Endothelial cell of umbilical vein (primary cell): ENCODE data around the gene DLGAP4. TPM values are rescaled to one million over a fixed set of nuclear protein-coding genes. Genes with fewer than 3 reads are reported as not detected.

Experiments used
- BruUV-seq: library from RNA; stranded (reverse); fragments of 400-500 nt; replicated peaks from 2 replicates; lab custom pipeline; 2021; lab: Mats Ljungman, UMichigan
- CTCF ChIA-PET: fragments of 300-600, 350-600 bp; sonication (Branson Sonifier 250); formaldehyde crosslinking; loops from one replicate; lab custom pipeline; 2021; ENCODE audit warnings: antibody characterized with exemption, inconsistent platforms; lab: Charles Lee
- POLR2A ChIA-PET: fragments of 300-600, 350-600 bp; sonication (Branson Sonifier 250); formaldehyde crosslinking; loops from one replicate; lab custom pipeline; 2021; ENCODE audit warnings: antibody characterized with exemption, inconsistent platforms; lab: Charles Lee
- DNase-seq: peaks from one replicate; pipeline ENCODE4 v3.0.0-alpha.2; 2011; ENCODE audit warnings: low read depth, low spot score
- FAIRE-seq: peaks from 2 replicates; lab custom pipeline; 2011; peaks lifted over from hg19 to GRCh38; lab: Jason Lieb, UNC
- H2AFZ ChIP-seq: 2 replicates; pipeline ENCODE4 v1.6.0; 2012; ENCODE audit warnings: low read depth, low read length, control low read depth, inconsistent platforms
- H3K27ac ChIP-seq: 2 replicates; pipeline ENCODE4 v1.5.1; 2011; ENCODE audit warnings: low read depth, mild to moderate bottlenecking, control low read depth, low read length, moderate library complexity; ENCODE audit not compliant: insufficient read depth
- H3K27me3 ChIP-seq, 2 experiments: 2 replicates each; pipeline versions ENCODE4 v1.6.0 to v1.6.1; 2011; ENCODE audit warnings: low read length in 2 of 2, mixed read lengths in 1 of 2; ENCODE audit not compliant: control insufficient read depth in 2 of 2, insufficient read depth in 2 of 2
- H3K36me3 ChIP-seq, 2 experiments: 2 replicates in 1 of 2; 3 replicates in 1 of 2; pipeline ENCODE4 v1.5.1; 2011; ENCODE audit warnings: low read length in 2 of 2, mild to moderate bottlenecking in 1 of 2, moderate library complexity in 1 of 2; ENCODE audit not compliant: control insufficient read depth in 2 of 2, insufficient read depth in 2 of 2; ENCODE audit errors: extremely low read depth in 1 of 2
- H3K4me1 ChIP-seq: 3 replicates; pipeline ENCODE4 v1.5.1; 2011; ENCODE audit warnings: mild to moderate bottlenecking, low read length; ENCODE audit not compliant: control insufficient read depth, insufficient read depth; ENCODE audit errors: extremely low read depth
- H3K4me2 ChIP-seq: 2 replicates; pipeline ENCODE4 v1.6.1; 2011; ENCODE audit warnings: low read length, control low read depth, mixed read lengths; ENCODE audit not compliant: insufficient read depth
- H3K4me3 ChIP-seq, 3 experiments: fragments of 200-600 bp in 1 of 3; sonication (generic), shearing (Covaris generic) in 1 of 3; replicated peaks in 1 of 3; 2 replicates each; pipeline ENCODE4 v1.5.1; 2011 to 2016; ENCODE audit warnings: control low read depth in 3 of 3, low read length in 3 of 3, mild to moderate bottlenecking in 2 of 3, inconsistent platforms in 1 of 3, low read depth in 1 of 3, moderate library complexity in 1 of 3; ENCODE audit not compliant: insufficient read depth in 1 of 3
- H3K79me2 ChIP-seq: 2 replicates; pipeline ENCODE4 v1.6.0; 2012; ENCODE audit warnings: low read length, inconsistent platforms; ENCODE audit not compliant: control insufficient read depth, insufficient read depth
- H3K9ac ChIP-seq: replicated peaks from 2 replicates; pipeline ENCODE3; 2011; ENCODE audit warnings: low read length, control low read depth; ENCODE audit not compliant: insufficient read depth; ENCODE audit errors: extremely low read depth
- H3K9me1 ChIP-seq: replicated peaks from 3 replicates; pipeline ENCODE4 v1.6.0; 2011; ENCODE audit warnings: mild to moderate bottlenecking, low read length; ENCODE audit not compliant: control insufficient read depth, insufficient read depth; ENCODE audit errors: extremely low read depth
- H3K9me3 ChIP-seq: replicated peaks from 2 replicates; pipeline ENCODE4 v1.5.1; 2012; ENCODE audit warnings: low read length, inconsistent platforms; ENCODE audit not compliant: control insufficient read depth, insufficient read depth
- H4K20me1 ChIP-seq: replicated peaks from 2 replicates; pipeline ENCODE3; 2011; ENCODE audit warnings: mild to moderate bottlenecking, low read length; ENCODE audit not compliant: control insufficient read depth, insufficient read depth; ENCODE audit errors: extremely low read depth
- CTCF ChIP-seq, 2 donors: IDR thresholded peaks; 1 replicate in 1 of 2; 2 replicates in 1 of 2; pipeline ENCODE4 v1.5.1; 2011; ENCODE audit warnings: low read length in 2 of 2, mild to moderate bottlenecking in 2 of 2, moderate library complexity in 2 of 2, control low read depth in 1 of 2, inconsistent platforms in 1 of 2, low read depth in 1 of 2; ENCODE audit not compliant: insufficient read depth in 1 of 2; ENCODE audit errors: extremely low read depth in 1 of 2
- EZH2 ChIP-seq: IDR thresholded peaks from 2 replicates; pipeline ENCODE4 v1.6.1; 2012; ENCODE audit warnings: borderline replicate concordance, low read depth, mild to moderate bottlenecking, moderate library complexity, low read length, inconsistent platforms; ENCODE audit not compliant: severe bottlenecking
- FOS ChIP-seq: IDR thresholded peaks from 2 replicates; pipeline ENCODE4 v1.6.1; 2011; ENCODE audit warnings: mild to moderate bottlenecking, low read length, moderate library complexity, borderline replicate concordance; ENCODE audit not compliant: insufficient read depth
- GATA2 ChIP-seq: IDR thresholded peaks from 2 replicates; pipeline ENCODE4 v1.7.0; 2011; ENCODE audit warnings: low read depth, mild to moderate bottlenecking, moderate library complexity, mixed read lengths, low read length; ENCODE audit not compliant: insufficient read length, insufficient read depth
- JUN ChIP-seq: IDR thresholded peaks from 2 replicates; pipeline ENCODE4 v1.6.1; 2011; ENCODE audit warnings: borderline replicate concordance, low read depth; ENCODE audit not compliant: insufficient read length, insufficient read depth
- MYC ChIP-seq: IDR thresholded peaks from one replicate; pipeline ENCODE4 v1.6.1; 2011; ENCODE audit warnings: mild to moderate bottlenecking, low read depth, low read length
- POLR2A ChIP-seq: IDR thresholded peaks from 2 replicates; pipeline ENCODE4 v1.6.1; 2012; ENCODE audit warnings: low read depth, mild to moderate bottlenecking, control low read depth, low read length
- POLR2AphosphoS5 ChIP-seq: IDR thresholded peaks from 2 replicates; pipeline ENCODE4 v1.6.1; 2012; ENCODE audit warnings: low read depth, mild to moderate bottlenecking, control low read depth, low read length, moderate library complexity; ENCODE audit not compliant: insufficient read depth
- dilution Hi-C: fragments of 300-500 bp; cut with MboI; formaldehyde crosslinking; loops from one replicate; pipeline ENCODE4 v1.15.0; 2019; ENCODE audit warnings: low sequenced_read_pairs; ENCODE audit not compliant: extremely low pct_ligation_motif_present
- intact Hi-C: fragments of 100-400 bp; cut with micrococcal nuclease; formaldehyde crosslinking; loops from one replicate; pipeline ENCODE4 v1.10.0; 2022
- polyA plus RNA-seq, 4 experiments: library from polyadenylated mRNA; depleted of rRNA in 3 of 4; stranded (reverse) in 3 of 4; unstranded in 1 of 4; fragments of >200 nt; gene quantifications; 2 replicates each; pipeline versions ENCODE4 v1.2.1 to v1.2.3, GENCODE V29; 2011 to 2012; ENCODE audit warnings: missing spikeins in 1 of 4
- total RNA-seq: library from RNA; stranded (reverse); gene quantifications from 2 replicates; pipeline ENCODE4 v1.2.3, GENCODE V29; 2021

Gene DLGAP4
- total and polyA plus RNA-seq, 2 donors (not counting 3 experiments of a cell fraction or from before 2014, with no cell fraction given) = 57.5 to 125 TPM

DNA sequence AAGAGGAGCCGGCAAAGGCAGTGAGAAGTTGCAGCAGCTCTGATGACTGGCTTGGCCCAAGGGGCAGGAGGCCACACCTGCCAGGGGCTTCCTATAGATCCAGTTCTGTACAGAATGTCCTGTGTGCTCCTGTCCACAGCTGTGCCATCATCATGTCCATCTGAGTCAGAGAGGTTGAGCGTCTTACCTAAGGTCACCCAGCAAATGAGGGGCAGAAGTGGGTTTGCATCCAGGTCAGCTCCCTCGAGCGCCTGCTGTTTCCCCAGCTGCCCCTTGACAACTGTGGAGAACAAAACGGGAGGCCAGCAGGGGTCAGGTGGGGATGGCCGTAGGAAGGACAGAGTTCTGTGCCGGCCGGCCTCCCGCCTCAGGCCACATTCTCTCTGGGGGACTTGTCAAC lies 47.6 kb downstream of the DLGAP4 start:
- Histone ChIP-seq H3K4me3 (no peak overlapping the region), H3K27ac (no peak overlapping the region), H3K4me1 (no peaks in the 10 kb centered on the region), H3K9ac (no peak overlapping the region), H3K79me2 (no peaks in the 10 kb centered on the region), H3K36me3 (no peaks in the 10 kb centered on the region), H3K27me3 (no peaks in the 10 kb centered on the region), H3K9me1 (no peaks in the 10 kb centered on the region), H3K4me2 (no peak overlapping the region), H2AFZ (no peak overlapping the region), H3K9me3 (no peaks in the 10 kb centered on the region), H4K20me1 (no peaks in the 10 kb centered on the region)
- FAIRE-seq (no peak), DNase-seq (no peak)
- POLR2A ChIA-PET = no interaction called here
- intact Hi-C loops (no loop called here), dilution Hi-C loops (no loop called here)
- BruUV-seq = no TSS peak
- CTCF ChIA-PET = no interaction called here
- TF ChIP-seq MYC = no peak
- TF ChIP-seq JUN = no peak
- no peak for TF ChIP-seq POLR2AphosphoS5
- TF ChIP-seq GATA2 = no peak
- TF ChIP-seq POLR2A = no peak
- TF ChIP-seq EZH2 = no peak
- no peak for TF ChIP-seq FOS
- no peak for TF ChIP-seq CTCF (IDR thresholded peaks at IDR 0.05; ENCODE audit: extremely low read depth in 1 of 2, insufficient read depth in 1 of 2, low read depth in 1 of 2, low read length in 2 of 2)
